GM12874 (cell line): ENCODE measurements around the gene WLS.

Experiments used
- TF ChIP-seq, protein P1 (sequence below): IDR thresholded peaks from 2 replicates; pipeline ENCODE4 v1.5.1; 2011; ENCODE audit warnings: low read depth, mild to moderate bottlenecking, control low read depth, low read length, moderate library complexity; ENCODE audit not compliant: insufficient read depth

The WLS gene

DNA sequence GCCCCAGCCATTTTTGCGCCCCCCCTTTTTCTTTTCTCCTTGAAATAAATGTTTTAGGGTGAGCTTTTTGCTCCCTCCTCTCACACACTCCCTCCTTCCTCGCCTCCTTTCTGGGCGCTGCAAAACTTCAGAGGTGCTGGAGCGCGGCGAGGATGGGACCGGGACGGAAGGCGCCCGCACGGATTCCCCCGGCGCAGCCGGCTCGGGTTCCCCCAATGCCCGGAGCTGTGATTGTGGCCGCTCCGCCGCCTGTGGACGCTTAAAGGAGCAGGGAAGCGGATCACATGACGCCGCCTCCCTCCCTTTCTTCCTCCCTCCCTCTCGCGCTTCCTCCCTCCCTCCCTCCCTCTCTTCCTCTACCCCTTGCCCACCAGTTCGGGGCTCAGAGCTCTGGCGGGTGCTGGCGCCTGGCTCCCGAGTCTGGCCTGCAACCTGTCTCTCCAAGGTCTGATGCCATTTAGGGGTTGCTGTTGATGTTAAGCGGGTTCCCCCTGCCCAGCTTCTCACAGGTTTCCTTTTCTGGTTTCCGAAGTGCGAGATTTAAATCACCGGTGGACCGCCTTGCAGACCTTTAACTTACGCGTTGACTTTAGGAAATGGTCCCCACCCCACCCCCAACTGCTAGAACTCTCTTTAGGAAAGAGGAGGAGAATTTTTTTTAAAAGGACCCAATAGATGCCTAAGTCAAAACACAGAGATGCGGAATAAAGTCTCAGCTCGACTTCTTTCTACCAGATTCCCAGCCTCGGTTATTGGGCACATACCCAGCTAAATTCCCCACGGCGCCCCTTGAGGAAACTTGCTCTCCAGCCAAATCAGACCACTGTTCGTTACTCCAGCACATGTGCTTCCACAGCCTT is at the start of gene WLS:
Gene WLS (minus strand): TSS at position 235 of the 860 bp plus-strand sequence. CDS start 224 bp downstream, at position 11.
- TF ChIP-seq, protein P1, sequence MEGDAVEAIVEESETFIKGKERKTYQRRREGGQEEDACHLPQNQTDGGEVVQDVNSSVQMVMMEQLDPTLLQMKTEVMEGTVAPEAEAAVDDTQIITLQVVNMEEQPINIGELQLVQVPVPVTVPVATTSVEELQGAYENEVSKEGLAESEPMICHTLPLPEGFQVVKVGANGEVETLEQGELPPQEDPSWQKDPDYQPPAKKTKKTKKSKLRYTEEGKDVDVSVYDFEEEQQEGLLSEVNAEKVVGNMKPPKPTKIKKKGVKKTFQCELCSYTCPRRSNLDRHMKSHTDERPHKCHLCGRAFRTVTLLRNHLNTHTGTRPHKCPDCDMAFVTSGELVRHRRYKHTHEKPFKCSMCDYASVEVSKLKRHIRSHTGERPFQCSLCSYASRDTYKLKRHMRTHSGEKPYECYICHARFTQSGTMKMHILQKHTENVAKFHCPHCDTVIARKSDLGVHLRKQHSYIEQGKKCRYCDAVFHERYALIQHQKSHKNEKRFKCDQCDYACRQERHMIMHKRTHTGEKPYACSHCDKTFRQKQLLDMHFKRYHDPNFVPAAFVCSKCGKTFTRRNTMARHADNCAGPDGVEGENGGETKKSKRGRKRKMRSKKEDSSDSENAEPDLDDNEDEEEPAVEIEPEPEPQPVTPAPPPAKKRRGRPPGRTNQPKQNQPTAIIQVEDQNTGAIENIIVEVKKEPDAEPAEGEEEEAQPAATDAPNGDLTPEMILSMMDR = no peak

DNA sequence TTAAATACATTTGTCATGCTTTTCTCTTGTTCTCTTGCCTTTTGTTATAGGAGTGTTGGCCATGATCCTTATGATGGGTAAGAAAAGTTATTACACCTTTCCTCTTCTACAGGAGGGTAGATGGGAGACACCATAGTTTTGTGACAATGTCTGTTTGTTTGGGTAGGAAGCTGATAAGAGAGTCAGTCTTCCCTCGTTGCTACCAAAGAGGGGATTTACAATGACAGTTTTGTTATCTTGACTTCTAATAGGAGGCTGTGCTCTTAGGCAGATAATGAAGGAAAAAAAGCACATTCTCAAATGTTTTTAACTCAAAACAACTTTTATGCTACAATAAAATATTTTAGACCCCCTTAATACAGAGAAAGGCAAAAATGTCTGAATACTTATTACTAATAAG is 48.0 kb upstream of the WLS start:
- TF ChIP-seq, protein P1 = no peak

DNA sequence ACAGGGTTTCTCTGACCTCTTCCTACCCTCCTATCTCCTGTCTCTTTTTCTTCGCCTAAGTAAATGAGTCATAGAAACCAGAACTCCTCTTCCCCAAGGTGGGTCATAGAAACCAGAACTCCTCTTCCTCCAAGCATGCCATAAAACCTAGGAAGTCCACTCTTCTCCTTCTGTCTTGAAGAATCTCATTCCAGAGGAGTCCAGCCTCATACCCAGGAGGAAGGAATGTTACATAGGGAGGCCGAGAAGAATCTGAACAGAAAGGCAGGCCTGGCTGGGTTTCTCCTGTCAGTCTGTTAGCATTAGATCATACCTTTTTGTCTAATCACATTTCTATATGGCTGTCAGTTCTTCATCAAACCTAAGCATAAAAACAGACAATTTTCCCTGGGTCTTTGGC is 47.5 kb upstream of the WLS start:
- TF ChIP-seq, protein P1 = no peak

DNA sequence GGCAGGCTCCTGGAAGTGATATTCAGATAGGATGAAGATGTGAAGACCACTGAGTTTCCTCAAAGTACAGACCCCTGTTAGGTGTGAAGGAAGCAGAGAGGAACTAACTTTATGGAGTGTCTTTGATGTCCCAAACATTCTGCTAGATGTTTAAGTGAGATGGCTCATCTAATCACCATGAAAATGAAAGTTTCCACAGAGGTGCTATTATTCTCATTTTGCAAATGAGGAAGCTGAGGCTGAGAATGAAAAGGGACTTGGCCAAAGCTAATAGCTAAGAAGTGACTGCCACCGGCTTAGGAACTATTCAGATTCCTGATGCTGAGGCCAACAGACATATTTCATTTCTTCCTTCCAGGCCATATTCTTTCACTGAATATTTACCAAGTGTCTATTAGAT is 45.9 kb upstream of the WLS start:
- TF ChIP-seq, protein P1 = no peak

DNA sequence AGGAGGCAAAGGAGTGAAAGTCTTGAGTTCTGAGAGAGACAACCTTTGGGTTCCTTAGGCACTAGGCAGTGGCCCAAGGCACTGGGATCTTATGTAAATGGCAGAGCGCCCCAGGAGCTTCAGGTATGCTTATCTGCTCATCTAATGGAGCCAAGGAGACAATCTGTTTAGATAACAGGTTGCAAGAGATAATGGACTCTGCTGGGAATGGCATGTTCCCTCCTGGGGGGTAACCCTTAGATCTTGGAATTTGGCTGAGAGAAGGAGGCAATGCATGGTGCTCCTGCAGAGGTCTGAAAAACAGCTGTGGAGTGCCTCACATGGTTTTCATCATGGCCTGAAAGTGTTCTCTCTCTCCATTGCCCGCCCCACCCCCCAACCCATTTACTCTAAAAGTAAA is 44.1 kb upstream of the WLS start:
- TF ChIP-seq, protein P1 = no peak

DNA sequence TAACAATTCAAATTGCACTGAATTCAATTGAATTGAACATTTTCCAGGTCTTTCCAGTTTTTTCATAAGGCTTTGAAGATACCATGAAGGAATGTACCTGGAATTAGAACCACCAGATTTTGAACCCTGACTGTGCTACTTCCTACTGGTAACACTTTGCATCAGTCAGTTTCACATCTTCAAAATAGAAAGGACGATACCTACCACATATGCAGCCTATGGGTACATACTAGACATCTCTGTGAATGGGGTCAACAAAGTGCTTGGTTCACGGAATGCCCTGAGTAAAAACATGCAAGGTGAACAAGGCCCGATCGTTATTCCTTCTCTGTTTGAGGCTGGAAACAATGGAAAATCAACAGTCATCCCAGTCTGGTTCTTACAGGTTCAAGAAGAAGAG is 41.2 kb upstream of the WLS start:
- TF ChIP-seq, protein P1 = no peak

DNA sequence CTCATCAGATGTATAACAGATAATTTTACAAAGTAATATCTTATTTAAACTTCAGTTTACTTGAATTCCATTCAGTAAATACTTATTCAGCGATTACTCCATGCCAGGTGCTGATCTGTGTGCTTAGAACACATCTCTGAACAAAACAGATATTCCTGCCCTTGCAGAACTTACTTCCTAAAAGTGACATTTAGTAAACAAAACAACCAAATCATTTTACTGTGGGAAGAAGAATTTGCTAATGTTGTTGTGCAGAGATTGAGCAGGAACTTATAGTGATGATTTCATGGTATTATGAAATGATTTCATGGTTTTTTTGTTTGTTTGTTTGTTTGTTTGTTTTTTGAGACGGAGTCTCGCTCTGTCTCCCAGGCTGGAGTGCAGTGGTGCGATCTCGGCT is 39.3 kb upstream of the WLS start:
- TF ChIP-seq, protein P1 = no peak
